Astrocyte (in vitro differentiated cells and primary cell): ENCODE results near the gene RNF144A. TPM values are rescaled to one million over a fixed set of nuclear protein-coding genes. Genes with fewer than 3 reads are reported as not detected.

Experiments used
- DNase-seq: peaks from one replicate; pipeline ENCODE4 v3.0.0-alpha.2; 2010; ENCODE audit warnings: low read depth
- FAIRE-seq: peaks from 2 replicates; lab custom pipeline; 2011; peaks lifted over from hg19 to GRCh38; lab: Jason Lieb, UNC
- H2AFZ ChIP-seq: 2 replicates; pipeline ENCODE4 v1.6.0; 2012; ENCODE audit warnings: low read depth, low read length, inconsistent platforms
- H3K27ac ChIP-seq: 2 replicates; pipeline ENCODE4 v1.5.1; 2011; ENCODE audit warnings: low read depth, low read length, inconsistent platforms
- H3K27me3 ChIP-seq: 2 replicates; pipeline ENCODE4 v1.6.0; 2011; ENCODE audit warnings: low read length, inconsistent platforms; ENCODE audit not compliant: insufficient read depth
- H3K36me3 ChIP-seq: 2 replicates; pipeline ENCODE4 v1.5.1; 2011; ENCODE audit warnings: low read length, inconsistent platforms; ENCODE audit not compliant: insufficient read depth
- H3K4me1 ChIP-seq: 2 replicates; pipeline ENCODE4 v1.5.1; 2011; ENCODE audit warnings: low read length, inconsistent platforms; ENCODE audit not compliant: insufficient read depth
- H3K4me2 ChIP-seq: 2 replicates; pipeline ENCODE4 v1.6.0; 2012; ENCODE audit warnings: low read length, inconsistent platforms
- H3K4me3 ChIP-seq: 2 replicates; pipeline ENCODE4 v1.5.1; 2011; ENCODE audit warnings: low read depth, mild to moderate bottlenecking, low read length, inconsistent platforms; ENCODE audit not compliant: insufficient read depth
- H3K79me2 ChIP-seq: 2 replicates; pipeline ENCODE4 v1.6.0; 2012; ENCODE audit warnings: mild to moderate bottlenecking, low read length, inconsistent platforms; ENCODE audit not compliant: insufficient read depth
- H3K9ac ChIP-seq: 2 replicates; pipeline ENCODE4 v1.6.0; 2012; ENCODE audit warnings: mild to moderate bottlenecking, low read length, inconsistent platforms
- H3K9me3 ChIP-seq: 2 replicates; pipeline ENCODE4 v1.5.1; 2012; ENCODE audit warnings: low read depth, mild to moderate bottlenecking, low read length, inconsistent platforms; ENCODE audit not compliant: insufficient read depth
- H4K20me1 ChIP-seq: 2 replicates; pipeline ENCODE4 v1.6.0; 2012; ENCODE audit warnings: low read length, inconsistent platforms; ENCODE audit not compliant: insufficient read depth
- H3K27ac Mint-ChIP-seq: one replicate; pipeline ENCODE4 v1.8.0; 2021; ENCODE audit warnings: mild to moderate bottlenecking, mixed read lengths; ENCODE audit not compliant: unreplicated experiment
- H3K27me3 Mint-ChIP-seq: one replicate; pipeline ENCODE4 v1.8.0; 2021; ENCODE audit warnings: low read depth, mixed read lengths; ENCODE audit not compliant: unreplicated experiment
- H3K36me3 Mint-ChIP-seq: one replicate; pipeline ENCODE4 v1.8.0; 2021; ENCODE audit warnings: low read depth, mixed read lengths; ENCODE audit not compliant: unreplicated experiment
- H3K4me1 Mint-ChIP-seq: one replicate; pipeline ENCODE4 v1.8.0; 2021; ENCODE audit warnings: low read depth, mixed read lengths; ENCODE audit not compliant: unreplicated experiment
- H3K4me3 Mint-ChIP-seq: one replicate; pipeline ENCODE4 v1.8.0; 2021; ENCODE audit warnings: mild to moderate bottlenecking, moderate library complexity, mixed read lengths; ENCODE audit not compliant: unreplicated experiment
- H3K9me3 Mint-ChIP-seq: one replicate; pipeline ENCODE4 v1.8.0; 2021; ENCODE audit warnings: mild to moderate bottlenecking, mixed read lengths; ENCODE audit not compliant: unreplicated experiment
- CTCF ChIP-seq: IDR thresholded peaks from 2 replicates; pipeline ENCODE4 v1.5.1; 2011; ENCODE audit warnings: low read depth, mild to moderate bottlenecking, inconsistent platforms, low read length, moderate library complexity; ENCODE audit not compliant: insufficient read depth
- EZH2 ChIP-seq: IDR thresholded peaks from 2 replicates; pipeline ENCODE4 v1.6.1; 2012; ENCODE audit warnings: mild to moderate bottlenecking, low read length, inconsistent platforms; ENCODE audit not compliant: insufficient read depth
- total RNA-seq: library from RNA; stranded (reverse); gene quantifications from 2 replicates; pipeline ENCODE4 v1.2.1, GENCODE V29; 2021

Gene RNF144A
- total RNA-seq, 1 donor from 2014 or later = 4.9 TPM

- Histone ChIP-seq H3K36me3 (no peaks in the 10 kb centered on the region), H3K9ac (peak overlapping the region; percentile 45), H3K4me2 (peak overlapping the region; percentile 56), H3K79me2 (no peaks in the 10 kb centered on the region), H3K4me1 (peaks cover 53% of the 10 kb centered on the region), H3K4me3 (no peak overlapping the region), H3K27me3 (no peaks in the 10 kb centered on the region), H3K9me3 (no peaks in the 10 kb centered on the region), H3K27ac (peak overlapping the region; percentile 46), H4K20me1 (no peaks in the 10 kb centered on the region), H2AFZ (peak overlapping the region; percentile 66)
- Mint-ChIP-seq H3K27ac (no peak overlapping the region), H3K36me3 (peaks cover 4% of the 10 kb centered on the region), H3K9me3 (peaks cover 2% of the 10 kb centered on the region), H3K27me3 (no peaks in the 10 kb centered on the region), H3K4me3 (no peak overlapping the region), H3K4me1 (peaks cover 35% of the 10 kb centered on the region)
- TF ChIP-seq EZH2 = no peak
- TF ChIP-seq CTCF = peak; percentile 38
- peak; percentile 96 for DNase-seq
- no peak for FAIRE-seq
Measured at GRCh38 chr2:7007846-7008741, 90.9 kb downstream of the RNF144A start.

- DNase-seq (peak; percentile 67), FAIRE-seq (no peak)
- Mint-ChIP-seq H3K36me3 (peaks cover 4% of the 10 kb centered on the region), H3K9me3 (peaks cover 2% of the 10 kb centered on the region), H3K4me3 (no peak overlapping the region), H3K27ac (no peak overlapping the region), H3K27me3 (no peaks in the 10 kb centered on the region), H3K4me1 (peaks cover 36% of the 10 kb centered on the region)
- Histone ChIP-seq H3K4me3 (no peak overlapping the region), H2AFZ (no peak overlapping the region), H3K4me2 (peak overlapping the region; percentile 12), H3K27me3 (no peaks in the 10 kb centered on the region), H3K36me3 (no peaks in the 10 kb centered on the region), H4K20me1 (no peaks in the 10 kb centered on the region), H3K79me2 (no peaks in the 10 kb centered on the region), H3K4me1 (peaks cover 63% of the 10 kb centered on the region), H3K9me3 (no peaks in the 10 kb centered on the region), H3K27ac (peak overlapping the region; percentile 97), H3K9ac (peak overlapping the region; percentile 84)
- no peak for TF ChIP-seq EZH2
- TF ChIP-seq CTCF = no peak
Measured at GRCh38 chr2:7009207-7009911, 92.1 kb downstream of the RNF144A start.
